Naive B cell (primary cell): ENCODE results near the gene OMP. TPM values are rescaled to one million over a fixed set of nuclear protein-coding genes. Genes with fewer than 3 reads are reported as not detected.
A peak's percentile ranks its signal among the peaks of the same experiment; 100 is the strongest.
"Not testable (repeated sequence)": the region's sequence is repeated elsewhere in the genome, so short reads cannot be mapped to it uniquely, and the experiment has no call there.

Source experiments
- ATAC-seq, 2 donors: fragments of 150-1000 bp; cut with Tn5 transposase; 2 replicates each; pipeline ENCODE4 v1.10.0; 2021; ENCODE audit warnings: low read depth in 2 of 2, mild to moderate bottlenecking in 2 of 2, moderate library complexity in 2 of 2
- DNase-seq: peaks from one replicate; pipeline ENCODE4 v3.0.0; 2022
- H3K27ac Mint-ChIP-seq, 6 donors: one replicate each; pipeline ENCODE4 v1.8.0; 2020 to 2022; ENCODE audit warnings: mild to moderate bottlenecking in 6 of 6, mixed read lengths in 6 of 6, moderate library complexity in 5 of 6, inconsistent platforms in 2 of 6
- H3K27me3 Mint-ChIP-seq, 3 donors: one replicate each; pipeline ENCODE4 v1.8.0; 2021 to 2022; ENCODE audit warnings: mixed read lengths in 3 of 3, mild to moderate bottlenecking in 1 of 3
- H3K36me3 Mint-ChIP-seq, 2 donors: one replicate each; pipeline ENCODE4 v1.8.0; 2020 to 2022; ENCODE audit warnings: mixed read lengths in 2 of 2, inconsistent platforms in 1 of 2, mild to moderate bottlenecking in 1 of 2
- H3K4me1 Mint-ChIP-seq, 3 donors: one replicate each; pipeline ENCODE4 v1.8.0; 2020 to 2022; ENCODE audit warnings: mixed read lengths in 3 of 3, inconsistent platforms in 1 of 3, mild to moderate bottlenecking in 1 of 3, moderate library complexity in 1 of 3
- H3K4me3 Mint-ChIP-seq, 8 donors: one replicate each; pipeline ENCODE4 v1.8.0; 2020 to 2022; ENCODE audit warnings: mild to moderate bottlenecking in 8 of 8, mixed read lengths in 8 of 8, moderate library complexity in 8 of 8, inconsistent platforms in 2 of 8
- H3K9me3 Mint-ChIP-seq, 7 donors: one replicate each; pipeline ENCODE4 v1.8.0; 2020 to 2022; ENCODE audit warnings: mixed read lengths in 7 of 7, mild to moderate bottlenecking in 5 of 7, inconsistent platforms in 2 of 7, moderate library complexity in 1 of 7
- polyA plus RNA-seq, 6 donors: library from polyadenylated mRNA; unstranded; fragments of 300-500 nt; fragmentation: Illumina TruSeq; gene quantifications; one replicate each; pipeline ENCODE4 v1.2.3, GENCODE V29; 2021; ENCODE audit warnings: low read depth in 6 of 6

OMP gene
- not detected for polyA plus RNA-seq

- H3K4me3 Mint-ChIP-seq: no peak within 1 kb of the TSS
- ATAC-seq (no peak), DNase-seq (no peak)
- H3K9me3 Mint-ChIP-seq: peaks cover 0 to 6% (median 0%) of the 10 kb centered on the region in 7 donors
- no peaks in the 10 kb centered on the region for H3K4me1 Mint-ChIP-seq
- H3K27ac Mint-ChIP-seq: peak within 1 kb of the TSS in 3 of 6 donors; percentile 54 to 68 (median 61)
- no peaks in the 10 kb centered on the region for H3K36me3 Mint-ChIP-seq
- H3K27me3 Mint-ChIP-seq: no peaks in the 10 kb centered on the region
Measured at GRCh38 chr11:77102246-77103210, at the start of gene OMP. Gene OMP (plus strand): TSS chr11:77102840. CDS start chr11:77102840, 0 bp downstream.

- no peak overlapping the region for H3K4me3 Mint-ChIP-seq
- no peaks in the 10 kb centered on the region for H3K4me1 Mint-ChIP-seq
- no peak for ATAC-seq
Measured at GRCh38 chr11:77053217-77054015, 49.2 kb upstream of the OMP start.

GRCh38 chr11:77054084-77054483, 48.6 kb upstream of the OMP start:
- no peak for DNase-seq
- Mint-ChIP-seq H3K4me1 (no peaks in the 10 kb centered on the region), H3K27ac (no peak overlapping the region), H3K9me3 (peaks cover 3 to 11% (median 5%) of the 10 kb centered on the region in 7 donors), H3K36me3 (peaks cover 0 to 7% of the 10 kb centered on the region in 2 donors), H3K27me3 (peaks cover 3 to 32% (median 24%) of the 10 kb centered on the region in 3 donors), H3K4me3 (no peak overlapping the region)
- ATAC-seq: no peak

More at GRCh38 chr11:77053217-77054015, 49.2 kb upstream of the OMP start:
- H3K9me3 Mint-ChIP-seq: peaks cover 3 to 11% (median 5%) of the 10 kb centered on the region in 7 donors
- H3K27me3 Mint-ChIP-seq: peaks cover 3 to 25% (median 24%) of the 10 kb centered on the region in 3 donors
- H3K36me3 Mint-ChIP-seq: peaks cover 0 to 7% of the 10 kb centered on the region in 2 donors
- no peak overlapping the region for H3K27ac Mint-ChIP-seq
- no peak for DNase-seq

DNA sequence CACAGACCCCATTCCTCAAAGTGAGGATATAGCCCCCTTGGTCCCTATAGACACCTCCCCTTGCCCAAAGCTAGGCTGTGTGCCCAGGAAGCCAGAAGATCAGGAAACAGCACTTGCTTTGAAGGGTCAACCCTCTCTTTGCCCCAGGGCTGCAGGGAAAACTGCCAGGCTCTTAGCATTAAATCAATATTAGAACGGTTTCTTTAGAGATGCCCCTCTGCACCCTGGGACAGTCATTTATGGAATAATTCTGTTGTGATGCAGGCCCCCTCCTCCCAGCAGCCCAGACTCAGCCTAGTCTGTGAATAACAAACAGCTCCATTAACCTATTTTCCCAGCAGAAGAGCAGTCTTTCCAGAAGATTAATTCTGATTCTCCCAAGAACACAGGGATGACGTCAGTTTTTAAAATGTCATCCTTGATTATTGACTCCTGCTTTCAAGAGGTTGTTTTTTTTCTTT, 47.5 kb upstream of the OMP start:
- DNase-seq (no peak), ATAC-seq (no peak)
- Mint-ChIP-seq H3K36me3 (peaks cover 0 to 7% of the 10 kb centered on the region in 2 donors), H3K4me3 (no peak overlapping the region), H3K9me3 (peaks cover 3 to 11% (median 7%) of the 10 kb centered on the region in 7 donors), H3K27ac (peak overlapping the region in 1 of 6 donors; percentile 10), H3K4me1 (no peaks in the 10 kb centered on the region), H3K27me3 (peaks cover 6 to 37% (median 24%) of the 10 kb centered on the region in 3 donors)

GRCh38 chr11:77055913-77056312, 46.7 kb upstream of the OMP start:
- DNase-seq: no peak
- H3K27ac Mint-ChIP-seq: no peak overlapping the region
- H3K4me3 Mint-ChIP-seq: no peak overlapping the region
- no peak for ATAC-seq
- H3K36me3 Mint-ChIP-seq: peaks cover 0 to 7% of the 10 kb centered on the region in 2 donors
- H3K27me3 Mint-ChIP-seq: peaks cover 6 to 43% (median 30%) of the 10 kb centered on the region in 3 donors
- no peaks in the 10 kb centered on the region for H3K4me1 Mint-ChIP-seq
- H3K9me3 Mint-ChIP-seq: peaks cover 3 to 13% (median 7%) of the 10 kb centered on the region in 7 donors

- ATAC-seq (no peak), DNase-seq (no peak)
- H3K9me3 Mint-ChIP-seq: peaks cover 3 to 21% (median 12%) of the 10 kb centered on the region in 7 donors
- H3K4me3 Mint-ChIP-seq: peak overlapping the region in 1 of 8 donors; percentile 34
- no peaks in the 10 kb centered on the region for H3K4me1 Mint-ChIP-seq
- H3K27me3 Mint-ChIP-seq: peaks cover 6 to 45% (median 30%) of the 10 kb centered on the region in 3 donors
- no peak overlapping the region for H3K27ac Mint-ChIP-seq
- H3K36me3 Mint-ChIP-seq: peaks cover 0 to 7% of the 10 kb centered on the region in 2 donors
Measured at GRCh38 chr11:77056814-77057402, 45.7 kb upstream of the OMP start.

DNA sequence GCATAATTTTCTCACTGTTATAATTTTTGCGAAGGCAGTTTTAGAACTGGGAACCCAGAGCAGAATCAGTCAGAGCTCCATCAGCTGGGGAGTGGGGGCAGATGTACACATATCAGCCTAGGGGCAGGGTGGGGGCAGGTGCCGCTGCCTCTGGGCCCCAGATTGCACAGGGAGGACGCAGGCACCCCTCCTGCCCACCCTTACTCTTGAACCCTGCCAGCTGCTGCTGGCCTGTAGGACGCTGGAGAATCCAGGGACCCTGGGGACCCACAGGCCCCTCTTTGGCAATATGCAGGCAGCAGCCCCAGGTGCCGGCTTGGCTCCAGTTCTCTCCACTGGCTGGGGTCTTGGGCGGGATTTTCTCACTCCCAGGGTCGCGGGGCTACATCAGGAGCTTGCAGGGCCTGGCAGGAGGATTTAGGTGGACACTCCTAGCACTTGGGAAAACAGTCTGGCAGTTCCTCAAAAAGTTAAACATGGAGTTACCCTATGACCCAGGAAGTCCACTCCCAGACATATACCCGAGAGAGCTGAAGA, 44.6 kb upstream of the OMP start:
- peaks cover 6 to 40% (median 21%) of the 10 kb centered on the region in 3 donors for H3K27me3 Mint-ChIP-seq
- no peaks in the 10 kb centered on the region for H3K4me1 Mint-ChIP-seq
- peaks cover 3 to 25% (median 14%) of the 10 kb centered on the region in 7 donors for H3K9me3 Mint-ChIP-seq
- H3K4me3 Mint-ChIP-seq: no peak overlapping the region
- H3K36me3 Mint-ChIP-seq: peaks cover 0 to 7% of the 10 kb centered on the region in 2 donors
- ATAC-seq (no peak), DNase-seq (no peak)
- H3K27ac Mint-ChIP-seq: no peak overlapping the region

GRCh38 chr11:77058900-77059299, 43.7 kb upstream of the OMP start:
- Mint-ChIP-seq H3K27ac (no peak overlapping the region), H3K36me3 (peaks cover 0 to 7% of the 10 kb centered on the region in 2 donors), H3K4me3 (no peak overlapping the region), H3K4me1 (no peaks in the 10 kb centered on the region), H3K9me3 (peaks cover 3 to 25% (median 14%) of the 10 kb centered on the region in 7 donors), H3K27me3 (peaks cover 6 to 40% (median 28%) of the 10 kb centered on the region in 3 donors)
- DNase-seq: no peak
- no peak for ATAC-seq

DNA sequence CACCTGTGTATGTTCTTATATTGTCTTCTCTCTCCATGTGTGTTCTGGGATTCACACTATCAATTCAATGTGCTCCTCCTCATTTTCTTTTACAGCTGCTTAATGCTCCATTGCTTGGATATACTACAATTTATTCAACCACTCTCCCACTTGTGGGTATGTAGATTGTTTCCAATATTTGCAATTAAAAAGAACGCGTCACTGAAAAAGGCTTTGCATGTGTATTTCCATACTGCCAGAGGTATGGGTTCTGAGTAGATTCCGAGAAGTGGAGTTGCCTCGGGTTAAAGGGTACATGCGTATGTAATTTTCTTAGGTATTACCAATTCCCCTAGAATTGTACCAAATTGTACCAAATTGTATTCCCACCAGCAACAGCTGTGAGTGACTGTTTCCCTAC, 42.8 kb upstream of the OMP start:
- ATAC-seq: no peak
- no peak overlapping the region for H3K27ac Mint-ChIP-seq
- peaks cover 3 to 25% (median 14%) of the 10 kb centered on the region in 7 donors for H3K9me3 Mint-ChIP-seq
- no peak for DNase-seq
- H3K4me3 Mint-ChIP-seq: no peak overlapping the region
- H3K36me3 Mint-ChIP-seq: peaks cover 0 to 7% of the 10 kb centered on the region in 2 donors
- H3K27me3 Mint-ChIP-seq: peaks cover 6 to 36% (median 24%) of the 10 kb centered on the region in 3 donors
- H3K4me1 Mint-ChIP-seq: no peaks in the 10 kb centered on the region

- Mint-ChIP-seq H3K4me3 (no peak overlapping the region), H3K36me3 (peaks cover 0 to 7% of the 10 kb centered on the region in 2 donors), H3K27me3 (peaks cover 6 to 32% (median 22%) of the 10 kb centered on the region in 3 donors), H3K9me3 (peaks cover 3 to 25% (median 13%) of the 10 kb centered on the region in 7 donors), H3K27ac (no peak overlapping the region), H3K4me1 (no peaks in the 10 kb centered on the region)
- DNase-seq (no peak), ATAC-seq (no peak)
Measured at GRCh38 chr11:77060234-77060633, 42.4 kb upstream of the OMP start.

- not testable (repeated sequence) for DNase-seq
- H3K27me3 Mint-ChIP-seq: peaks cover 6 to 25% (median 14%) of the 10 kb centered on the region in 3 donors
Measured at GRCh38 chr11:77061258-77061657, 41.4 kb upstream of the OMP start.

GRCh38 chr11:77062924-77063323, 39.7 kb upstream of the OMP start:
- Mint-ChIP-seq H3K36me3 (no peaks in the 10 kb centered on the region), H3K4me3 (peak overlapping the region in 1 of 8 donors; percentile 40), H3K9me3 (peaks cover 0 to 17% (median 9%) of the 10 kb centered on the region in 7 donors), H3K4me1 (peaks cover 10 to 15% (median 11%) of the 10 kb centered on the region in 3 donors), H3K27ac (no peak overlapping the region), H3K27me3 (peaks cover 3 to 25% (median 14%) of the 10 kb centered on the region in 3 donors)
- ATAC-seq: no peak
- DNase-seq: no peak

More at GRCh38 chr11:77061258-77061657, 41.4 kb upstream of the OMP start:
- H3K4me1 Mint-ChIP-seq, H3K36me3 Mint-ChIP-seq, ATAC-seq, H3K4me3 Mint-ChIP-seq, H3K27ac Mint-ChIP-seq: not testable (repeated sequence)
- H3K9me3 Mint-ChIP-seq: peaks cover 0 to 25% (median 9%) of the 10 kb centered on the region in 7 donors
